Neural crest cell (in vitro differentiated cells): ENCODE data around the gene KRTAP4-5. TPM values are rescaled to one million over a fixed set of nuclear protein-coding genes. Genes with fewer than 3 reads are reported as not detected.
"Not testable (repeated sequence)": the region's sequence is repeated elsewhere in the genome, so short reads cannot be mapped to it uniquely, and the experiment has no call there.

ENCODE experiments used
- DNase-seq: peaks from one replicate; pipeline ENCODE4 v3.0.0; 2021; ENCODE audit warnings: low read depth, mixed read lengths, low spot score
- H3K27ac Mint-ChIP-seq: one replicate; pipeline ENCODE4 v1.8.0; 2021; ENCODE audit warnings: mild to moderate bottlenecking, mixed read lengths; ENCODE audit not compliant: unreplicated experiment
- H3K27me3 Mint-ChIP-seq: 2 replicates; pipeline ENCODE4 v1.8.0; 2021; ENCODE audit warnings: low read depth, mild to moderate bottlenecking, mixed read lengths
- H3K36me3 Mint-ChIP-seq: 2 replicates; pipeline ENCODE4 v1.8.0; 2021; ENCODE audit warnings: low read depth, mild to moderate bottlenecking, mixed read lengths
- H3K4me1 Mint-ChIP-seq: 2 replicates; pipeline ENCODE4 v1.8.0; 2021; ENCODE audit warnings: mixed read lengths
- H3K4me3 Mint-ChIP-seq: one replicate; pipeline ENCODE4 v1.8.0; 2021; ENCODE audit warnings: mild to moderate bottlenecking, mixed read lengths
- H3K9me3 Mint-ChIP-seq: 2 replicates; pipeline ENCODE4 v1.8.0; 2021; ENCODE audit warnings: mixed read lengths
- CTCF ChIP-seq: fragments of 200-600 bp; sonication (generic); conservative IDR thresholded peaks from 2 replicates; pipeline ENCODE4 v1.5.0; 2021; ENCODE audit warnings: antibody characterized with exemption, mild to moderate bottlenecking
- total RNA-seq: library from RNA; stranded (reverse); gene quantifications from 2 replicates; pipeline ENCODE4 v1.2.1, GENCODE V29; 2021

KRTAP4-5 gene
- total RNA-seq, 1 donor from 2014 or later, result not detected

GRCh38 chr17:41121742-41122141, 27.9 kb downstream of the KRTAP4-5 start:
- Mint-ChIP-seq H3K4me1 (no peaks in the 10 kb centered on the region), H3K27ac (no peak overlapping the region)

GRCh38 chr17:41119696-41120690, 29.6 kb downstream of the KRTAP4-5 start:
- not testable (repeated sequence) for H3K27ac Mint-ChIP-seq, H3K9me3 Mint-ChIP-seq, H3K4me3 Mint-ChIP-seq, H3K36me3 Mint-ChIP-seq, H3K4me1 Mint-ChIP-seq, DNase-seq
- H3K27me3 Mint-ChIP-seq, result peaks cover 44% of the 10 kb centered on the region

More at GRCh38 chr17:41121742-41122141, 27.9 kb downstream of the KRTAP4-5 start:
- Mint-ChIP-seq H3K4me3 (no peak overlapping the region), H3K9me3 (no peaks in the 10 kb centered on the region), H3K27me3 (peaks cover 37% of the 10 kb centered on the region), H3K36me3 (no peaks in the 10 kb centered on the region)
- no peak for TF ChIP-seq CTCF
- DNase-seq, result no peak

GRCh38 chr17:41118721-41119120, 30.9 kb downstream of the KRTAP4-5 start:
- no peaks in the 10 kb centered on the region for H3K4me1 Mint-ChIP-seq
- H3K4me3 Mint-ChIP-seq, result no peak overlapping the region
- H3K36me3 Mint-ChIP-seq, result no peaks in the 10 kb centered on the region
- TF ChIP-seq CTCF, result no peak
- no peak overlapping the region for H3K27ac Mint-ChIP-seq
- DNase-seq, result no peak
- H3K9me3 Mint-ChIP-seq, result no peaks in the 10 kb centered on the region
- peaks cover 40% of the 10 kb centered on the region for H3K27me3 Mint-ChIP-seq

GRCh38 chr17:41117846-41118386, 31.7 kb downstream of the KRTAP4-5 start, which contains the start of gene KRTAP4-11:
KRTAP4-11 (minus strand) TSS chr17:41118373; CDS start chr17:41118315, 58 bp downstream.
- not testable (repeated sequence) for H3K9me3 Mint-ChIP-seq, H3K27ac Mint-ChIP-seq, DNase-seq, H3K4me1 Mint-ChIP-seq, H3K4me3 Mint-ChIP-seq, H3K36me3 Mint-ChIP-seq
- H3K27me3 Mint-ChIP-seq, result peaks cover 35% of the 10 kb centered on the region

GRCh38 chr17:41116297-41116696, 33.3 kb downstream of the KRTAP4-5 start:
- H3K27me3 Mint-ChIP-seq, result peaks cover 26% of the 10 kb centered on the region
- H3K36me3 Mint-ChIP-seq, result no peaks in the 10 kb centered on the region
- H3K27ac Mint-ChIP-seq, result no peak overlapping the region
- DNase-seq, result no peak
- no peak for TF ChIP-seq CTCF
- no peaks in the 10 kb centered on the region for H3K4me1 Mint-ChIP-seq
- no peak overlapping the region for H3K4me3 Mint-ChIP-seq
- no peaks in the 10 kb centered on the region for H3K9me3 Mint-ChIP-seq

GRCh38 chr17:41111151-41111885, 38.3 kb downstream of the KRTAP4-5 start:
- no peak overlapping the region for H3K4me3 Mint-ChIP-seq

GRCh38 chr17:41108728-41109386, 40.8 kb downstream of the KRTAP4-5 start:
- not testable (repeated sequence) for DNase-seq, H3K9me3 Mint-ChIP-seq, H3K4me1 Mint-ChIP-seq, H3K36me3 Mint-ChIP-seq, H3K27me3 Mint-ChIP-seq, H3K27ac Mint-ChIP-seq, H3K4me3 Mint-ChIP-seq

More at GRCh38 chr17:41111151-41111885, 38.3 kb downstream of the KRTAP4-5 start:
- peaks cover 11% of the 10 kb centered on the region for H3K27me3 Mint-ChIP-seq
- no peaks in the 10 kb centered on the region for H3K4me1 Mint-ChIP-seq
- TF ChIP-seq CTCF, result no peak
- H3K27ac Mint-ChIP-seq, result no peak overlapping the region
- H3K36me3 Mint-ChIP-seq, result peaks cover 3% of the 10 kb centered on the region
- DNase-seq, result no peak
- H3K9me3 Mint-ChIP-seq, result peaks cover 5% of the 10 kb centered on the region
